GM19025 (cell line): Measurements from ENCODE around the gene CFAP65.

Experiments used
- ATAC-seq: cut with Tn5 transposase; IDR thresholded peaks from one replicate; pipeline ENCODE4 v1.9.1; 2021; ENCODE audit warnings: mild to moderate bottlenecking, low read depth, moderate library complexity; ENCODE audit not compliant: unreplicated experiment

The CFAP65 gene

GRCh38 chr2:218980735-218981389, 60.5 kb downstream of the CFAP65 start:
- no peak for ATAC-seq

GRCh38 chr2:218979846-218980734, 61.2 kb downstream of the CFAP65 start:
- ATAC-seq: peak; percentile 98

GRCh38 chr2:218975060-218975777, 66.1 kb downstream of the CFAP65 start:
- ATAC-seq: no peak

GRCh38 chr2:218970894-218971293, 70.4 kb downstream of the CFAP65 start:
- no peak for ATAC-seq

- no peak for ATAC-seq
Measured at GRCh38 chr2:218964041-218964771, 77.1 kb downstream of the CFAP65 start.

- no peak for ATAC-seq
Measured at GRCh38 chr2:218963601-218964000, 77.7 kb downstream of the CFAP65 start.

- ATAC-seq: no peak
Measured at GRCh38 chr2:218962859-218963492, 78.3 kb downstream of the CFAP65 start.

GRCh38 chr2:218961651-218962570, 79.4 kb downstream of the CFAP65 start:
- no peak for ATAC-seq

GRCh38 chr2:218961229-218961628, 80.1 kb downstream of the CFAP65 start:
- ATAC-seq: no peak

GRCh38 chr2:218960309-218961165, 80.8 kb downstream of the CFAP65 start:
- no peak for ATAC-seq

- ATAC-seq: peak; percentile 9
Measured at GRCh38 chr2:218959761-218960308, 81.5 kb downstream of the CFAP65 start.

- peak; percentile 97 for ATAC-seq
Measured at GRCh38 chr2:218959141-218959731, 82.1 kb downstream of the CFAP65 start, which contains the start of gene CDK5R2. Gene CDK5R2 (plus strand): TSS chr2:218959666. CDS start chr2:218959821, 155 bp downstream.

GRCh38 chr2:218958276-218958675, 83.0 kb downstream of the CFAP65 start:
- no peak for ATAC-seq

GRCh38 chr2:218957671-218958070, 83.6 kb downstream of the CFAP65 start:
- no peak for ATAC-seq

- no peak for ATAC-seq
Measured at GRCh38 chr2:218956039-218956438, 85.3 kb downstream of the CFAP65 start.

- ATAC-seq: no peak
Measured at GRCh38 chr2:218954541-218955300, 86.6 kb downstream of the CFAP65 start.
